Mesothelial cell of epicardium (in vitro differentiated cells): ENCODE measurements around the gene NMB. TPM values are rescaled to one million over a fixed set of nuclear protein-coding genes. Genes with fewer than 3 reads are reported as not detected.

Experiments used
- DNase-seq, 2 experiments: peaks; one replicate each; pipeline ENCODE4 v3.0.0; 2021; ENCODE audit warnings: low spot score in 2 of 2; ENCODE audit not compliant: unreplicated experiment in 2 of 2
- H3K27ac Mint-ChIP-seq: 2 replicates; pipeline ENCODE4 v1.8.0; 2021; ENCODE audit warnings: mixed read lengths
- H3K27me3 Mint-ChIP-seq: 2 replicates; pipeline ENCODE4 v1.8.0; 2021; ENCODE audit warnings: low read depth, mixed read lengths
- H3K36me3 Mint-ChIP-seq: 2 replicates; pipeline ENCODE4 v1.8.0; 2021; ENCODE audit warnings: mixed read lengths
- H3K4me1 Mint-ChIP-seq: 2 replicates; pipeline ENCODE4 v1.8.0; 2021; ENCODE audit warnings: mixed read lengths
- H3K4me3 Mint-ChIP-seq: 2 replicates; pipeline ENCODE4 v1.8.0; 2021; ENCODE audit warnings: mild to moderate bottlenecking, moderate library complexity, mixed read lengths
- H3K9me3 Mint-ChIP-seq: 2 replicates; pipeline ENCODE4 v1.8.0; 2021; ENCODE audit warnings: mixed read lengths
- total RNA-seq: library from RNA; stranded (reverse); gene quantifications from 3 replicates; pipeline ENCODE4 v1.2.1, GENCODE V29; 2021
- TF ChIP-seq, protein P1 (sequence below): fragments of 200-600 bp; sonication (generic); IDR thresholded peaks from one replicate; pipeline ENCODE4 v1.5.0; 2021; ENCODE audit warnings: antibody characterized with exemption; ENCODE audit not compliant: unreplicated experiment

NMB gene
- total RNA-seq, 1 donor from 2014 or later, result 7.6 TPM

DNA sequence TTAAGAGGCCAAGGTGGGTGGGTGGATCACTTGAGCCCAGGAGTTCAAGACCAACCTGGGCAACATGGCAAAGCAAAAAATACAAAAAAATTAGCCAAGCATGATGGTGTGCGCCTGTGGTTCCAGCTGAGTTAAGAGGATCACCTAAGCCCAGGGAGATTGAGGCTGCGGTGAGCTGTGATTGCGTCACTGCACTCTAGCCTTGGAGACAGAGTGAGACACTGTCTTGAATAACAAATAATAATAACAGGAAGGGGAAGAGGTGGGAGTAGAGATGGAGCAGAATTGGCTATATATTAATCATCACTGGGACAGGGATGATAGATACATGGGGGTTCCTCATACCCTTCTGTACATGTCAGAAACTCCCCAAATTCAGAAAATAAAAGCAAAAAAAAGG lies 23.8 kb upstream of the NMB start:
- Mint-ChIP-seq H3K36me3 (peaks cover 15% of the 10 kb centered on the region), H3K4me3 (no peak overlapping the region), H3K27ac (no peak overlapping the region), H3K4me1 (no peaks in the 10 kb centered on the region), H3K9me3 (no peaks in the 10 kb centered on the region), H3K27me3 (no peaks in the 10 kb centered on the region)
- no peak for DNase-seq
- TF ChIP-seq, protein P1, sequence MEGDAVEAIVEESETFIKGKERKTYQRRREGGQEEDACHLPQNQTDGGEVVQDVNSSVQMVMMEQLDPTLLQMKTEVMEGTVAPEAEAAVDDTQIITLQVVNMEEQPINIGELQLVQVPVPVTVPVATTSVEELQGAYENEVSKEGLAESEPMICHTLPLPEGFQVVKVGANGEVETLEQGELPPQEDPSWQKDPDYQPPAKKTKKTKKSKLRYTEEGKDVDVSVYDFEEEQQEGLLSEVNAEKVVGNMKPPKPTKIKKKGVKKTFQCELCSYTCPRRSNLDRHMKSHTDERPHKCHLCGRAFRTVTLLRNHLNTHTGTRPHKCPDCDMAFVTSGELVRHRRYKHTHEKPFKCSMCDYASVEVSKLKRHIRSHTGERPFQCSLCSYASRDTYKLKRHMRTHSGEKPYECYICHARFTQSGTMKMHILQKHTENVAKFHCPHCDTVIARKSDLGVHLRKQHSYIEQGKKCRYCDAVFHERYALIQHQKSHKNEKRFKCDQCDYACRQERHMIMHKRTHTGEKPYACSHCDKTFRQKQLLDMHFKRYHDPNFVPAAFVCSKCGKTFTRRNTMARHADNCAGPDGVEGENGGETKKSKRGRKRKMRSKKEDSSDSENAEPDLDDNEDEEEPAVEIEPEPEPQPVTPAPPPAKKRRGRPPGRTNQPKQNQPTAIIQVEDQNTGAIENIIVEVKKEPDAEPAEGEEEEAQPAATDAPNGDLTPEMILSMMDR, result no peak

DNA sequence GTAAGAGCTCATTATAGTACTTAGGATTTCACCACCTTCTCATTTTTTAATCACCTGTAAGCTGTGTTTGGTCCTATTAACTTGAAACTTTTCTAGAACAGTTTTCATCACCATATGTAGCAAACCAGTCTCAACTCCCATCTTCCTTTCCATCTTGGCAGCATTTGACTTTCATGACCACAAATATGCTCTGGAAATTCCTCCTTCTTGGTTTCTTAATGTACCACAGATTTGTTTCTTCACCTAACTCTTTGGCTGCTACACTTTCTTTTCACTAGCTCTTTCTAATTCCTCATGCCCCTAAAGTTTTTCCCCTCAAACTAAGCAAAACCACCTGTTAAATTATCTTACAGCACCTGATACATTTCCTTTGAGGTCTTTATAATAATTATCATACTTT lies 13.2 kb upstream of the NMB start:
- no peak for DNase-seq
- TF ChIP-seq, protein P1, result no peak
- H3K36me3 Mint-ChIP-seq, result peaks cover 35% of the 10 kb centered on the region
- no peaks in the 10 kb centered on the region for H3K27me3 Mint-ChIP-seq
- H3K4me1 Mint-ChIP-seq, result no peaks in the 10 kb centered on the region
- H3K9me3 Mint-ChIP-seq, result no peaks in the 10 kb centered on the region
- no peak overlapping the region for H3K27ac Mint-ChIP-seq
- H3K4me3 Mint-ChIP-seq, result no peak overlapping the region

DNA sequence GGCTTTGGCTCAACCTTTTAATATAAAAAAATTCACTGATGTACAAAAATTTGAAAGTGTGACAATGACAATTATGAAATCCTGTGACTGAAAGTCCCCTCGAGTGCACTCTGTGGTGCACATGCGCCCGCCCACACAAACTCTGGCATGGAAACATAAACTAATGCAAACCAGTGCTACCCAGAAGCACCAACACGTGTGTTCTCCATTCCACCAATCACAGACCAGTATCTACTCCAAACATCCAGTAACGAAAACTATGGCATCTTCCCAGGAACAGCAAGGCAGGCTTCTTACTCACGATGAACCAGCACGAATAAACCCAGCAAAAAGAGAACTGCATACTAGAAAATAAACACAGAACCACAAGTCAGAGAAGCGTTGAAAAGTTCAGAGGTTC lies 11.7 kb upstream of the NMB start:
- no peaks in the 10 kb centered on the region for H3K9me3 Mint-ChIP-seq
- H3K27me3 Mint-ChIP-seq, result no peaks in the 10 kb centered on the region
- peaks cover 40% of the 10 kb centered on the region for H3K36me3 Mint-ChIP-seq
- no peak overlapping the region for H3K27ac Mint-ChIP-seq
- no peaks in the 10 kb centered on the region for H3K4me1 Mint-ChIP-seq
- no peak for DNase-seq
- no peak overlapping the region for H3K4me3 Mint-ChIP-seq
- TF ChIP-seq, protein P1, result no peak

DNA sequence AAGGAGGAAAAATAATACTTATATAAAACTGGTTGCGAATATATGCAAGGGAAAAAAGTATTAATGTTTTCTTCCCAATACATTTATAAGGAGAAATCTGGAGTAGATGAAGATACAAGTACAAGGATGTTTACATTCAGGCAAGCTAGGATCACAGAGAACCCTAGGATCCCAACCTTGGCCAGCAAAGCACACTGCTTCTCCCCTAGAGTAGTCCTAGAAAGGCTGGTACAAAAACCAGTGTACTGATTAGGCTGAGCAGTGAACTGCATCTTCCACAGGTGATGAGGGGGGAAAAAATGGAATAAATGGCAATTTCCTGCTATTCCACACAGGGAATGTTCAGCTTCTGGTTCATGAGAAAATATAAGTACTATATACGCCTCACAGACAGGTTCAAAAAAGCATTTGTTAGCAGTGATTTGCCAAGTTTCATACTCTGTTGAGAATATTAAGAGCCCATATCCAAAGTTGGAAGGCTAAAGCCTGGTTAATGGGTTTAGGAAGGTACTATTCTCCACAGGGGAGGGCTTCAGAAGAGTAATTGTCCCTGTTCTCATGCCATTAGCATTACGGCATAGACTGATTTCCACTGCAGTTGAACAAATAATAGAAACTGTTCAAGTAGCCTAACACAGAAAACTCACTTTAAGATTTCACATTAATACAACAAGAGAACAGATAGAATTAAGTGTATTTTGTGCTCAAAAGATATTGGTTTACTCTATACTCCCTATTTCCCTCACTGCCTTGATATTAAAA lies 10.4 kb upstream of the NMB start:
- DNase-seq, result no peak
- H3K36me3 Mint-ChIP-seq, result peaks cover 36% of the 10 kb centered on the region

DNA sequence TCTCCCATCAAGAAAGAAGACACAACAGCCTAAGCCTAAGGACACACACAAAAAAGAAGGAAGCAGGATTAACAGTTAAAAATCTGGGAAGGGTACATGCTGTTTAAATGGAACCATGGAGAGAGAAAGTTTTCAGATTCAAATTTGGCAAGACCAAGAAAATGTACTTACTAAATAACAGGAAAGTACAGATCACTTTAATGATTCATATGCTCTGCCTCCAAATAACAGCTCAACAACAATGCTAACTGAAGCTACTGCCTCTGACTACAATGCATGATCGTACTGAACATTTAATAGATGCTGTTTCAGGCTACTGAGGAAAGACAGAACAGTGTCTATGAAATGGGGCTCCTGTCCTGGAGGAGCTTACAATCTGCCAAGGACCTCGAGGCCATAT lies 8.4 kb upstream of the NMB start:
- TF ChIP-seq, protein P1, result no peak

More for the DNA sequence above, 10.4 kb upstream of the NMB start:
- no peak overlapping the region for H3K27ac Mint-ChIP-seq
- no peaks in the 10 kb centered on the region for H3K9me3 Mint-ChIP-seq
- no peak overlapping the region for H3K4me3 Mint-ChIP-seq
- no peaks in the 10 kb centered on the region for H3K4me1 Mint-ChIP-seq
- TF ChIP-seq, protein P1, result no peak
- H3K27me3 Mint-ChIP-seq, result no peaks in the 10 kb centered on the region

More for the DNA sequence above, 8.4 kb upstream of the NMB start:
- Mint-ChIP-seq H3K27ac (no peak overlapping the region), H3K9me3 (no peaks in the 10 kb centered on the region), H3K27me3 (no peaks in the 10 kb centered on the region), H3K4me1 (no peaks in the 10 kb centered on the region), H3K36me3 (peaks cover 28% of the 10 kb centered on the region), H3K4me3 (no peak overlapping the region)
- no peak for DNase-seq
